Fibroblast of the aortic adventitia (primary cell): ENCODE results near the gene GFOD1. TPM values are rescaled to one million over a fixed set of nuclear protein-coding genes. Genes with fewer than 3 reads are reported as not detected.

Source experiments
- DNase-seq: peaks from one replicate; pipeline ENCODE4 v3.0.0-alpha.2; 2010; ENCODE audit warnings: low read depth
- H3K4me3 ChIP-seq: 2 replicates; pipeline ENCODE4 v1.5.1; 2011; ENCODE audit warnings: low read depth, mild to moderate bottlenecking, control low read depth, low read length, moderate library complexity
- total RNA-seq: library from RNA; depleted of rRNA; stranded (reverse); fragments of >200 nt; gene quantifications from 2 replicates; pipeline ENCODE4 v1.2.3, GENCODE V29; 2012; ENCODE audit warnings: low replicate concordance
- TF ChIP-seq, protein P1 (sequence below): IDR thresholded peaks from 2 replicates; pipeline ENCODE4 v1.5.1; 2011; ENCODE audit warnings: mild to moderate bottlenecking, low read length, control low read depth, inconsistent platforms; ENCODE audit not compliant: insufficient read depth

GFOD1 gene
- total RNA-seq, 1 donor: 2.6 TPM

DNA sequence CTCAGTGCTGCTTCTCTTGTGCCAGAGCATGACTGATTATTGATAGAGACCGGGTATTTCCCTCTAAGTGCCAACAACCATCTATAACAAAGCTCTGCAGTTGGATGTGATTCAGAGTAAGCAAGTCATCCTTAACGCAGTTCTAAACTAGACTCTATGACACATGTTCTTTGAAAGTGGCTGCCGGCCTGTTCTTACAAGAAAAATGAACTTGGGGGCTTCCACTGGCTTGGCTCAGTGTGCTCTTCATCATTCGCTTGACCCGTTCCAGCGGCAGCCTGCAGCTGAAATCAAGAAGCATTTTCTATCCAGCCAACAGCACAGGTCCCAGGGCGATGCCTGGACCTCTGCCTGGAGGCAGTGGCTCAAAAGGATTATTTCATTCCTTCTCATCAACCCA, 29.8 kb downstream of the GFOD1 start:
- peak; percentile 71 for DNase-seq
- no peak overlapping the region for H3K4me3 ChIP-seq
- TF ChIP-seq, protein P1, sequence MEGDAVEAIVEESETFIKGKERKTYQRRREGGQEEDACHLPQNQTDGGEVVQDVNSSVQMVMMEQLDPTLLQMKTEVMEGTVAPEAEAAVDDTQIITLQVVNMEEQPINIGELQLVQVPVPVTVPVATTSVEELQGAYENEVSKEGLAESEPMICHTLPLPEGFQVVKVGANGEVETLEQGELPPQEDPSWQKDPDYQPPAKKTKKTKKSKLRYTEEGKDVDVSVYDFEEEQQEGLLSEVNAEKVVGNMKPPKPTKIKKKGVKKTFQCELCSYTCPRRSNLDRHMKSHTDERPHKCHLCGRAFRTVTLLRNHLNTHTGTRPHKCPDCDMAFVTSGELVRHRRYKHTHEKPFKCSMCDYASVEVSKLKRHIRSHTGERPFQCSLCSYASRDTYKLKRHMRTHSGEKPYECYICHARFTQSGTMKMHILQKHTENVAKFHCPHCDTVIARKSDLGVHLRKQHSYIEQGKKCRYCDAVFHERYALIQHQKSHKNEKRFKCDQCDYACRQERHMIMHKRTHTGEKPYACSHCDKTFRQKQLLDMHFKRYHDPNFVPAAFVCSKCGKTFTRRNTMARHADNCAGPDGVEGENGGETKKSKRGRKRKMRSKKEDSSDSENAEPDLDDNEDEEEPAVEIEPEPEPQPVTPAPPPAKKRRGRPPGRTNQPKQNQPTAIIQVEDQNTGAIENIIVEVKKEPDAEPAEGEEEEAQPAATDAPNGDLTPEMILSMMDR: no peak

DNA sequence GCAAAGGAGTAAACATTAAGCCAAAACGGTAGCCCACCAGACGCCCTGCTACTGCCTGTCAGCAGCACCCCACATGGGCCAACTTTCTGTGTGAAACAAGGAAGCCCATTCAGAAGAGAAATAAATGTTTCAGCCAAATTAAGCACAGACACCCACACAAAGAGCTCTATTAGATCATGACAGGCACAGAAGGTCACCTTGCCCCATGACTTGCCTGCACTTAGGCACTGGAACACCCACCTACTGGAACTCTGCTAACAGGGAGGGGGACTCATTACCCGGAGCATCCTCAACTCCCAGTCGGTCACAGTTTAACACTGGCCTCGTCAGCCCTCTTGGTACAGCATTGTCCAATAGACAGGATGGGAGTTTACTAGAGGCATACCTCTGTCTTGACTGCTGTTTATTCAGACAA, 31.8 kb downstream of the GFOD1 start:
- H3K4me3 ChIP-seq: no peak overlapping the region
- TF ChIP-seq, protein P1: no peak
- DNase-seq: no peak

DNA sequence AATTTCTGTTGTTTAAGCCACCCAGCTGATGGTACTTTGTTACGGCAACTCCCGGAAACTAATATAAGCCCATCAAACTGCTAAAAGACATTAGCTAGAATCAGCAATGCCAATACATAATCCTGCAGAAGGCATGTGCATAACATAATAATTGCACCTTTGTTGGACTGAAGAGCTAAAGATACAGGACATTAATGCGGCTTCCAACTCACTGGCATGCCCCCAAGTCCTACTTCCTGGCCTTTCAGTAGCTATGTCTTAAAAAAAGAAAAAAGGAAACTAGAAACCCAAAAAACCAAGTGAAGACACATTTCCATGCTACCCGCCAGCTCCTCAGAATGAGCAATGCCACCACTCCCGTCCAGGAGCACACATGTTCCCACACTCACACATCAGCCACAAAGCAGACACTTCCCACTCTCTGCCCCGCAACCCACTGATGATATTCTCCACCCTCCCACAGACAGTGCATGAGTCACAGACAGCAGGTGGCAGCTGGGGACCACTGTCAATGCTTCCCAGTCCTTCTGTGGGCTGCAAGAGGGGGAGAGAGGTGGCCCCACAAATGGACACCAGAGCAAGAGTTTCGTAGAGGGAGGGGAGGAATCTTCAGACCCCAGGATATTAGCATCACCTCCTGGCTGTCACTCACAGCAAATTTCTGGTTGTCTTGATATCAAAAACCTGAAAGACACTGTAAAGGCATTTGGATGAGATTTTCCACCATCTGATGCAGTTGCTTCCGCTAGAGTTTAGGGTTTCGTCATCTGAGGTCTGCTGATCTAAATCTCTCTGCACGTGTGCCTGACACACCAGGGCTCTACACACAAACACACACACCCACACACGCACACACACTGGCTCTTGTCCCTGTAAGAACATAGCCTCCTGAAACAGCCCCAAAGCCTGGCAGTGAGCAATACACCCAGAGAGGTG, 32.8 kb downstream of the GFOD1 start:
- TF ChIP-seq, protein P1: no peak
- peak; percentile 25 for DNase-seq
- H3K4me3 ChIP-seq: no peak overlapping the region

DNA sequence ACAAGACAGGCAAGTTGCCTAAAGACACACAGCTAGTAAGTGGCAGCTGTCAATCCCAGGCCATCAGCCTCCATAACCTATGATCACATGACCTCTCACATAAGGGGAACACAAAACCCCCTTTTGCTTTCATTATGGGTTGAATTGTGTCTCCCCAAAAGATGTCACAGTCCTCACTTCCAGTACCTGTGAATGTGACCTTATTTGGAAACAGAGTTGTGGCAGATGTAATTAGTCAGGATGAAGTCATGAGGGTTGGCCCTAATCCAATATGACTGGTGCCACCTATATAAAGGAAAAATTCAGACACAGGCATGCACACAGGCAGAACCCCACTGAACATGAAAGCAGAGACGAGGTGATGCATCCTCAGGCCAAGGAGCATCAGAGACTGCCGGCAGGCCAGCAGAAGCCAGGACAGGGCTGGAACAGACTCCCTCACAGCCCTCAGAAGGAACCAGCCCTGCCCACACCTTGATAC, 33.6 kb downstream of the GFOD1 start:
- H3K4me3 ChIP-seq: no peak overlapping the region
- peak; percentile 16 for DNase-seq
- TF ChIP-seq, protein P1: no peak

DNA sequence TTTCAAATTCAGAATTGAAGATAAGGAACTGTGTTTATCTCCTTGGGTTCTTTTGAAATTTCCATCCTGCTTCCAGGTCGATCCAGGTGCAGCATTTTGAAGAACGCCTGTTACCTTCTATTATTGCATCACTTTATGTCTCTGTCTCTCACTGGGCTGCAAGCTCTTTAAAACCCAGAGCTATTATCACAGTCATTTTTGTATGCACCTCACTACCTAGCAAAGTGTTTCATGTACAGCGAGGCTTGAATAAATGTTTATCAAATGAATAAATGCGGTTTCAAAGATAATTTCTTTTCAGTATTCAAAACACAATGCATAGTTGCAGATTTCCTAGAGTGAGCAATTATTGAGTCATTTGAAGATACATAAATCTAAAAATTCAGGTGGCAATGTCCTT, 34.2 kb downstream of the GFOD1 start:
- TF ChIP-seq, protein P1: no peak
- no peak for DNase-seq
- no peak overlapping the region for H3K4me3 ChIP-seq

DNA sequence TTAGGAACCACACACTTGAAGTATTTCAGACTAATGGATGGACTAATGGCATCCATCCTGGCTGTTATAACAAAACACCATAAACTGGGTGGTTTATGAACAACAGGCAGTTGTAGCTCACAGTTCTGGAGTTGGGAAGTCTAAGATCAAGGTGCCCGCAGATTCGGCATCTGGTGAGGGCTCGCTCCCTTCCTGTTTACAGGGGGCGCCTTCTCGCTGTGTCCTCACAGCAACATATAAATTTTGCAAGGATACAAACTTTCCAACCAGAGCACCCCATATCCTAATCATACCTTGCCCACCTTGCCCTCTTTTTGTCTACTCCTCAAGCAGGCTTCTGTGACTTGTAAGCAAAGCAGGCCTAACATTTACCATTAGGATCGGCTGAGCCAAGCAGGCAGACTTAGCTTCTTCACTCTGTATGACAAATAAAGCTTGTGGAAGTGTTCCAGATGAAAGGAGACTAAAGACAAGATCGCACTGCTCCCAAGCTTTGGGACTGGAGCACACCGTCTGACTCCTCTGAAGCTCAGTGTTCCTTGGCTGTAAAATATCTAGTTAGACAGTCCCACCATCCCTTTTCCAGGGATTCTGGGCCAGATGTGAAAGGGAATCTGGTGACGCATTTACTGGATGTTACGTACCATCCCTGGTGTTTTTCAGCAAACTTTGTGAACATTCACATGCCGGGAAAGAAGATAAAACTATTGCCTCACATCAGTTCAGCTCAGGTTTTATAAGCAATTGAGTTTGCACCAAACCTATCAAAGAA, 34.9 kb downstream of the GFOD1 start:
- H3K4me3 ChIP-seq: no peak overlapping the region
- TF ChIP-seq, protein P1: no peak
- DNase-seq: peak; percentile 57
